DMS79 treated with DMSO at 0.1 percent for 48 hours (cell line): ENCODE data around the gene FBXL4.

ENCODE experiments used
- DNase-seq: peaks from one replicate; lab custom pipeline; 2025; lab: John Stamatoyannopoulos, UW

The FBXL4 gene

DNA sequence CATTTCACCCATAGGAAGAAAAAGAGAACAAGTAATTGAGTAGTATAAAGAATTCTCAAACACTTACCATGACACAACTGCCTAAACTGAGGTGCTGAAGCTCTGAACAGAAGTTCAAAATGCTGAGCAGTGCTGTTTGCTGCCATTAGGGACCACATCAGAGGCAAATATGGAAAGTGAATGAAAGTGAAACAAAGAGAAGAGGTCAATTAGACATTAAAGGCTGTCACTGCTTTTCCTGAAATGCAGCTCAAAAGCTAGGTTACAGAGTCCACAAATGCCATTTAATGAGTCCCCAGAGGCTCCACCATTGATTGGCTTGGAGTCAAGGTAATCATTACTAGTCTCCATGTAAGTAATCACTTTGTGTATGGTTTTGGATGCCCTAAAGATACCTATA lies 67.3 kb downstream of the FBXL4 start:
- no peak for DNase-seq

DNA sequence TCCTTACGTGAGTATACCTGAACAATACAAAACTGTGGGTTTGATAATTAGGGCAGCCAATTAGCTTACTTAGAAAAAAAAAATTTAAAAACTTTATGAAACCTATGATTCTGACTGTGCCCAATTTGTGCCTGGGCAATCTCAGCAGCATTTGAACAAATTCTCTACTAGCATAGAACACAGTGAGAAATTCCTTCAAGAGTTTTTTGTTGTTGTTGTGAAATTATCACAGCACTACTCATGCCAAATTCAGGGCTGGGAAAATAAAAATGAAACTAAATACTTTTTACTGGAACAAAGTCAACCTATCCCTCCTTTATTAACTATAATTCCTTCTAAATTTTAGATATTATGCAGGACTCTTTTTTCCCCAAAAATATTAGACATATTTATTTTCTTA lies 70.5 kb downstream of the FBXL4 start:
- DNase-seq, result no peak

DNA sequence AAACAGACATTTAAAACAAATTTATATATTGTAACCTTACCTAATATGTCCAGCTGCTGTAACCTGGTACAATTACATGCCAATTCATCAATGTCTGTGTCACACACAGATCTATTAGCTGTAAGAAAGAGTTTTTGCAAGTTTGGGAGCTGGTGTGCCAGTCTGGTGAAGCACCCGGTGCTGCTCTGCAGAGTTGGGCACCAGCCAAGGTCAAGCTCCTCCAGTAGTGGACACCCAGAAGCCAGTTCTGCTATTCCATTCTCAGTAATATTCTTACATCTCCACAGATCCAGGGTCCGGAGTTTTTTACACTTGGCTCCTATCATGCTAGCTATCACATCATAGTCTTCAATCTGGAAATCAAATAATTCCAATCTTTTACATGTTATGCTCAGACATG lies 72.4 kb downstream of the FBXL4 start:
- DNase-seq, result no peak

DNA sequence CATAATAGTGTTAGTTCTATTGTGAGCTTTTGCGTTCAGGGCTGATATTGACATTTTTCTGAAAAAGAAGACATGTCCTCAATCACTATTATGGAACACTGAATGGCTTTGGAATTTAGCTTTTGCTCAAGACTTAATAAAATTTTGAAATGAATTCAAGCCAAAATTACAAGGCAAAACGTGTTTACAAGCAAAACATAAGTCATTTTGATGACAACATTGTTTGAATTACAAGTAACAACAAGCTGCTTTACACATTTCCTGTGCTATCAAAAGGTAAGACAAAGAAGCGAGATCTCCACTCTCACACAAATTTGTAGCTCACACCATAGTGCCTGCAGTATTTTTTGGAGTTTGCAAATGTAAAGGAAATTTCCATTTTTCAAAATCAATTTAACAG lies 75.9 kb downstream of the FBXL4 start:
- no peak for DNase-seq

DNA sequence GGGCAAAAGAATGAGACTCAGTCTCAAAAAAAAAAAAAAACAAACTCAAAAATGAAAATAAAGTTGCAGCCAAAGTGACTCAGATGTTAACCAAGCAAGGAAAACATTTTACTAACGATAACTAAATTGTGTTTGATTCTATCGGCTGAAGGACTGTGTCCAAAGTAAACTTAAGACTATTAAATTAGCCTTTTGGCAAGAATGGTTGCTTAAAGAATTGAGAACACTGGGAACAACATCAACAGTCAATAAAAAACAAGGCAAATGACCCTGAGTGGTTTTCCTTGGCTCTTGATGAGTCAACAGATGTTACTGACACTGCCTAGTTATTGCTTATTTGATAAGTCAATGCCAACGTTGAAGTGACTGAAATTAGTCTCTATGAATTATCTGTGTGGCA lies 76.7 kb downstream of the FBXL4 start:
- peak; percentile 15 for DNase-seq

DNA sequence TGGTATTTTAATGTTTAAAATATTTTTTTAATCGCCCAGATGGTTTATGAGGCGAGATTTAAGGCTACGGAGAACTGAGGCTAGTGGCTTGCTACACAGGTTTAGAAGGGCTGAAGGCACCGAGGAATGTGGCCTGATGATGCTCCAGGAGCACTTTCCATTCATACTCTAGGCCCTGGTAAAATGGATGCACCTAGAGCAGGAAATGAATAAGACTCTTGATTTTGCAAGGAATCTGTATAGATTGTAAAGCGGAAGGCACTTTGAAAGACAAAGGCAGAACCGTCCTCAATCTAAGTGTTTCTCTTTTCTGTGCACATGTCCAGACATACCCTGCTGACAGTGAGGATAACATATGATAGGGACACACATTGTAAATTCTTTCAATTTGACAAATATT lies 83.2 kb downstream of the FBXL4 start:
- DNase-seq, result no peak

DNA sequence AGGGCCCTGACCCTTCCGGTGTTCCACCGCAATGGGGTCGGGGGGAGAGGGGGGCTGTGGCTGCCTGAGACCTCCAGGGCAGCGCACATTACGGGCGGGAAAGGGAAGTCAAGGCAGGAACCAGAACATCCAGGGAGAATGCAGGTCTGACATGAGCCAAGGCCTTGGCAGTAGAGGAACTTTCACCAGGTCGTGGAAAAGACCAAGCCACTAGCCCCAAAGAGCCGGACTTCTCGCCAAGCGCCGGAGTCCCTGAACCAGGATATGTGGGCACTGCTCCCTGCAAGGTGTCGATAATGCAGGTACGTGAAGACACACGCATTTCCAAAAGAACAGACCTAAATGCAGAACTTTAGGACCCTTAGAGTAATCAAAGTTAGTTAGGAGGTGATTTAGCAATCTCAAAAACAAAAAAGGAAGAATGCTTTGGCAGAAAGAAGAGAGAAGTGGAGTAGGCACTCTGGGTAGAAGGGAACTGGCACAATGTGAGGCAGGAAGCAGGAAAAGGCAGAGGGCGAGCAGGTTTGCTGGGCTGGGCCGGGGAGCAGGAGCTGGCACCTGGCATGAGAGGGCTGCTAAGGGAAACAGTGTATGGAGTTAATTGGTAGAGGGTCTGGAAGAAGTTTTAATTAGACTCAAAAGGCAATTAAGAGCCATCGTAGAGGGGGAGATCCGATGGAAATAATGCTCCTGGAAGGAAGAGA lies 99.1 kb downstream of the FBXL4 start:
- DNase-seq, result no peak

DNA sequence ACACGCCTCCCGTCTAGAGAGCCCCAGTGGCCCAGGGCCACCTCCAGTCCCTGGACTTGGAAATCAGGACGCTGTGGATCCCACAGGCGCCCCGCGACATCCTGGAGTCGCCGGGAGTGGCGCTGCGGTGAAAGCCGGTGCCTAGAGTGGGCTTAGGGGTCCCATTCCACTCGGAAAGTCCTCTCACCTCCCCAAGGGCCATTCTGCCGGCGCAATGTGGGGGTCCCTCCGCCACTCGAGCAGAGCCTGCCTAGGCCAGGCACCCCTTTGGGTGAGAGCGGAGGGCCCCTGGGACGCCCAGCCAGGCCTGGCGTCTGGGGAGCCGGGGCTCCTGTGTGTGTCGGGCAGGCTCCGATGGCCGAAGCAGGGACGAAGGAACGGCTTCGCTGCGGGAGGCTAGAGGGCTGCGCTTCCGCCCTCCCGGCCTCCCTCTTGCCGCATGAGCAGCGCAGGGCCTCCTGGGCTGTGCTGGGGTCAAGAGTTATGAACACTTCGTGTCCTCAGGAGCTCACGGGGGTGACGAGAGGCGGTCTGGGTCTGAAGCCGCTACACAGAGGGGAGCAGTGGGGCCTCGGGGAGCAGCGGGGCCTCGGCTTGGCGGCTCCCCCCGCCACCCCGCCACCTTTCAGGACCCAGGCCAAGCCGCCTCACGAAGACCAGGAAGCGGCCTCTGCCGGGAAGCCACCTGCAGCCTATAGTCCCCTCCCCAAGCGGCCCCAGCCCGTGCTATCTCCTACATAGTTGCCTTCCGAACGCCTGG lies 99.8 kb downstream of the FBXL4 start:
- DNase-seq, result no peak

DNA sequence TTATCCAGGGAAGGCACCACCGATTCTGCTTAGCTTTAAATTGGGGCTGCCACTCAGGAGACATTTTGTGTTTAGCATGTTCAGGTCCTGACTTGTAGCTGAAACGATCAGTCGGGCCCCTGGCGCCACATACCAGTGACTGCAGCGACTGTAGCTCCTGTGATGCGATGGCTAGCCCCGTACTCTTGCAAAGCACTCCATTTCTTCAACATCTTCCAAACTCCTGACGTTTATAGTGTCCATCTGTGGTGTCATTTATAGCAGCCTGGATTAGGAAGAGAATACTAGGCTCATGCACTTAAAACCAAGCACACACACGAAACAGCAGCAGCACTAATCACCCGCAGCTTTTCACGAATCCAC lies 100.3 kb downstream of the FBXL4 start:
- DNase-seq, result no peak

DNA sequence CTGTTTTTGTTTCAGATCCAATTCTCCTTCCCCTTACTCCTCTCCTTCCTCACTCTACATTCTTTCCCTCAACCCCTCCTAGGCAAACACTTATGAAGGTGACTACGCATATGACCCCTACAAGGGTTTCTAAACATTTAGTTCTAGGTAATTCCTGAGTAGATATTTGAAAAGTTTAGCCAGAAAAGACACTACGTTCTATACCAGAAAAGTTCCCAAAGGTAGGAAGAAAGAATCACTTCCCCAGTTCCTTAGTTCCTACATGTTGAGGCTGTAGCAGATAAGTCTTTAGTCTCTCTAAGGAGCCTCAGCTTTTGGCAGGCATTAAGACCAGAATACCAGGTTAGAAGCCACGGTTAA lies 101.7 kb downstream of the FBXL4 start:
- no peak for DNase-seq

DNA sequence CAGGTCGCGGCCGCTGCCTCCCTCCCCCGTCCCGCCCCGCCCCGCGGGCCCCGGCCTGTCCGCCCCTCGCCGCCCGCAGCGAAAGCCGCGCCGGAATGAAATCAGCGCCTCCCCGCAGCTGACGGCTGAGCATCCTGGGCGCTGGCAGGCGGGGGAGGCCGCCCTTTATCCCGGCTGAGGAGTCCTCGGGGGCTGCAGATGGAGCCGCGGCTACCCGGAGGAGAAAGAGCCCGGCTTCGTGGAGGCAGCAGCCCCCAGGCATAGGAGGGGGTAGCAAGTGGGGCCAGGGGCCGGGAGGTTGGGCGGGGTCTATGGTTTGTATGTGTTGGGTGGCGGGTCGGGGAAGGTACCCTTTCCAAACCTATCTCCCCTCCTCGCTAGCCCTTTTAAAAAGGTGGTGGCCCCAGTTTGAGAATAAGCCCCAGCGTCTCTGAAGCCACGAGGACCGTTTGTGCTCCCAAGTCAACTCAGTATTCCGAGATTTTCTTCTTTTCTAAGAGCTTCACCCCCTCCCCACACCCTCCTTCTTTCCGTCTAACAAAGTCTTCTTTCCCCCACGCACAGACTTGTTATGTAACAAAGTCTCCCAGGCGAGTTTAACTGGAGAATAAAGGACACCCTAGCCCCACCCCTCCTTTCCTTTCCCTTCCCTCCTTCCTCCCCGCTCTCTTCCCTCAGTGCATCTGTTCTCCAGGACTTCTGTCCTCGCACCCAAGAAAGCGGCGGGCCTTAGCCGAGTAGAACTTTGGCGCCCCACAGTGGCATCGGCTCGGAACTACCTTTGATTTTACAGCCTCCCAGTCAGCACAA lies 102.3 kb downstream of the FBXL4 start:
- DNase-seq, result peak; percentile 86

DNA sequence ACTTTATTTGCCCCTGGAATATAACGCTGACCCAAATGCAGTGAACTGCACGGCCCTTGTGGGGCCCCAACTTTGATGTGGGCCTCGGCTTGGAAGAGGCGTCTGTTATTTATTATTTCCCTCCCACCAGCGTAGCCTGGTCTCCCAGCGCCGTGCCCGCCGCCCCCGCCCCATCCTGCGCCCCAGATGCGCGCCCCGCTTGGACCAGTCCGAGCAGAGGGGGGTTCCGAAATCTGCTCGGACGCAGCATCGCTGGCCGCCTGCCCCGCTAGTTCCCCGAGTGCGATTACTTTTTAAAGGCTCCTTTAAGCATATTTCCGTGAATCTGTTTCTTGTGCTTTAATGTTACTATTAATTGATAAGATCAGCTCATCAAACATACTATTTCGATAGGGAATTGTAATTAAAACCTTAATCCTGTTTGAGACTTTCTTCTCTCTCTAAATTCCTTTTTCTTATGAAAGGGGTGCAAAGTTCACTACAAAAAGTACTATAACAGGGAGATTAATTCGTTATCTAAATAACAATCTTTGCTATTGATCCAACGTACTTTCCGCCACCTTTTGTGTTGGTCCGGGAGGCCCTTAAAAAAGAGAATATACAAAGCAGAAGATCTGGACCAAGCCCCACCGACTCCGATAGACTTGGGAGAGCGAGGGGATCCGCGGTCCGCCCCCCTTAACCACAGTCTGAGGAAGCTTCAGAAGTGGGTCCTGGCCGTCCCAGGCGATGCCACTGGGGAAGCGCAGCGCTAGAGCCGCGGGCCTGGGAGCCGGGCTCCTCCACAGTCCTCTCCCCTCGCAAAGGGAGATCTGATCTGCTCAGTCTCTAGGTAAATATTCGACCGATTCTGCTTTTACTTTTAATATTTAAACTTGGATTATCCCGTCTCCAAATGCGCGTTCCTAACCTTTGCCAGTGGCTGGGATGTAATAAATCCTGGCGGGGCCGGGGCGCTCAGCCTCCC lies 103.2 kb downstream of the FBXL4 start:
- peak; percentile 36 for DNase-seq

DNA sequence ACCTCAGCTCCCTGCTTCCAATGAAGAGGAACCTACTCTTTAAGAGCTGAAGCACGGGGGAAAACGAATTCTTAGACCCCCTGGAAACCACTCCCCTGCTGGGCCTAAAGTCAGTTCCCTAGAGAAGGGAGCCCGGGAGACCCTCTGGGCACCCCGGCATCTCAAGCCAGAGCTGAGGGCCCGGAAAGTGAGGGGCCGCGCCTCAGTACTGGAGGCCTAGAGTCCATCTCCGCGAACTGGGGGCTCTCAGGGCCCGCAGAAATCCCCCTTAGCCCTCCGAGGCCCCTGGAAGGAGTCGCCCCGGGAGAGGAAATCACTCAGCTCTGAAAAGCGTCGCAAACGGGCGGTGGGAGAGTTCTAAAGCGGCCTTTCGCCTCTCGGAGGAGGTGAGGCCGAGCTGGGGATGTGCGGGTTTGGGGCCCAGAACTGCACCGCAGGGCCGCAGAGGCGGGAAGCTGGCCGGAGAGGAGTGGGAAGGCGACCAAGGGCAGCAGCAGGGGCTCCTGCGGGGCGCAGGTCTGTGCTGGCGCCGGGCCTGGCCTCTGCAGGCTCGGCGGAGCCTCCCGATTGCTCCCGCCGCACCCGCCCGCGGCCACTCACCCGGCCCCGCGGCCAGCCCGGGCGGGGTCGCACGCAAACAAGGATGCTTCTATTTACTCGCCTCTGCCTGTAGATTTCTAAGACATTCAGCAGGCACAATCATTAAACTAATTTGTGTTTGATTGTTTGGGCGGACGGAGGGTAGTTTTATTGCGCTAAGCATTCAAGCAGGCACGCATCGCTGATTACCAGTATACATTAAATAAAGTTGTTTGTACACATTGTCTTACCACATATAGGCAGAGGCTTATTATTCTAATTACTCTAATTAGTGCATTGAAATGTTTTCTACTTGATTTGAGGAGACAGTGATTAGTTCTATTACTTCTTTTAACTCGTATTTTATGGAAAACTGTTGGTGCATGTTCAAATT lies 104.2 kb downstream of the FBXL4 start:
- DNase-seq, result no peak

DNA sequence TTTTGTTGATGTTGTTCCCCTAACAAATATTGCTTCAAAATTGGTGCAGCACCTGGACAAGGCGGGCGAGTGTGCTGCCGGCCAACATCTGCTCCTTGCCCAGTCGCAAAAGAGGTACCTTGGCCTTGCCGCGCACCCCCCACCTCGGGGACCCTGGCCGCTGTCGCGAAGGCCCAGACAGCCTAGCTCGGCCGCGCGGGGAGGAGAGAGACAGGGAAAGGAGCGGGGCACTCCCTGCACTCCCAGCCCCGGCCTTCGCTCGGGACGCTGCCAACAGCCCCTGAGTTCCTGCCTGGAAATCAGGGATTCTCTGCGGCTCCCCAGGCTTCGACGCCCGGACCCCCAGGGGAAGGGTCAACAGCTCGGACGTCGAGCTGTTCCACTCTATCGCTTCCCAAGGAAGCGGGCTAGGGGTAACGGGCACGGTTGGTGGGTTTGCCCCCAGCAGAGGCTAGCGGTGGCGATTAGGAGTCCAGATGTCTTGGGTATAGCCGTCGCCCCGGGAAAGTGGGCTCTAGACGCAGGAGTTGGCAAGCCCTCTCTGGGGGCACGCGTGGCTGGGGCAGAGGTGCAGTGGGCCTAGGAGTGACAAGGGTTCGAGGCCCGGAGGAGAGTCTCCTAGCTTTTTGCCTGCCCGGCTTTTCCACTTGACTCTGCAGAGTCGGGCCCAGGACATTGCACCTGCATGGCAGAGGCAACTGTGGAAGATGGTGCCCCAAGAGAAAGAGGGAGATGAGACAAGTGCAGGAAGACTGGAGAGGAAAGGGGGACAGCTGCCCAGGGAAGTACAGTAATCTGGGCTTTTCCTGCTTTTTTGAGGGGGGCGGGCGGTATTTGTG lies 105.2 kb downstream of the FBXL4 start:
- no peak for DNase-seq

DNA sequence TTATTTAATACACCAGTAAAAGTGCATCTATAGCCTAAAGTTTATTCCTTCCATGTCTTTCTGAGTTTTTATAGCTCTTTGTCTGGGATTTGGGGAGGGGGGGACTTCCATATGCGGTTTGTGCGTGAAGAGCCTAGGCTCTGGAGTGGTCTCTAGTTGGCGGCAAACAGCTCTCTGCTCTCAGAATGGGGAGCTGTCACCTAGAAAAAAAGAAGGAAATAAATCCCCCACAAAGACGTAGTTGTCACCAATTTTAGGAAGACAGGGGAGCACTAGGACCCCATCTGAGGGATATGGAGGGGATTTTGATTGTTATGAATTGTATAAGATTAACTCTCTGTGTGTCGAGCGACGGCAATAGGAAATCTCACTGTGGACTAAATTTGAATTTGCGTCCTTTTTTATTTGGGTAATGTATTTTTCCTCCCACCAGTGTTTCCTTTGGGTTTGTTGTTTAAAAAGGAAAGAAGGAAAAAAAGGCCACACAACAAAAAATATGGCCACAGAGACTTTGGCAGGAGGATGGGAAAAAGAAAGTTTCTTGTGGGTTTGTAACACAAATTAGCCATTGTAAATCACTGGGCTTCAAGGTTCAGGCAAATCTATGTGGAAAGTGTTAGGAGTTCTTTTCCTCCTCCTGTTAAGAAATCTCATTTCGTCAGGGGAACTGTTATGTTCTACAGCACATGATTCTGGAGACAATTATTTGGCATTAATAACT lies 106.0 kb downstream of the FBXL4 start:
- no peak for DNase-seq

DNA sequence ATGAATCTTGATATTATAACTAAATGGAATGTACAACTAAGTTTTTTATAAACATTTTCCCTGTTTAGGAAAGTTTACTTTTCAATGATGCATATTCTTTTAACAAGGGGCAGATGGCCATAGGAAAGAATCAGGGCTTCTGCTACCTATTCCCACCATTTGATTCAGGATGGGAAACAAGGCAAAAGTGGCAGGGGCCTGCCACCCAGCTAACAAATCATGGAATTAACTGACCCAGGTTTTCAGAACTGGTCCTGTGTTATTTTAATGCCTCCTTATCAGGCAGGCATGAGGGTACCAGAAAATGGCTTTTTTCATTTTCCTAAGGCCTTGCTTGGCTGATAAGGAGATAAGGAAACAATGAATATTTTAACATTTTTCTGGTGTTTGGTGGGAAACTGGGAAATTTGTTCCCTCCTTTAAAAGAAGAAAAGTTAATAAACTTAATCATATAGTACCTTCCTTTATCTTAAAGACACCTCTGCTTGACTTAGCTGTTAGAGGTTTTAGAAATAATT lies 106.7 kb downstream of the FBXL4 start:
- DNase-seq, result no peak

DNA sequence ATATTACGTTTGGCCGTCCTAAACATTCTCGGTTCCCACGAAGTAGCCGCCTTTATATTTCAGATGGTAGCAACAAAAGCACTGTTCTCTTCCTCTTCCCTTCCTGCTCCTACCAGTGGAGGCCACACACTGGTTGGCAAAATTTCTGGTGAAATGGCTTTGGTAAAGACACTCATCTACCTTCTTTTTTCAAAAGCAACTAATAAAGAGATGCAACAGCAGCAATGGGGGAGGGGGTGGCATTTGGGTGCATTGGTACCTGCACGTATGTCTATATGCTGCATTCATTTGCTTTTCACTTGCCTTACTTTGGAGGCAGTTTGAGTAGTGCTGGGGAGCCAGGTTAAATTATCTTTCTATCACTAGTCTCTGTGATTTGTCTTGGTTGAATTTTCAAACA lies 107.4 kb downstream of the FBXL4 start:
- DNase-seq, result no peak

DNA sequence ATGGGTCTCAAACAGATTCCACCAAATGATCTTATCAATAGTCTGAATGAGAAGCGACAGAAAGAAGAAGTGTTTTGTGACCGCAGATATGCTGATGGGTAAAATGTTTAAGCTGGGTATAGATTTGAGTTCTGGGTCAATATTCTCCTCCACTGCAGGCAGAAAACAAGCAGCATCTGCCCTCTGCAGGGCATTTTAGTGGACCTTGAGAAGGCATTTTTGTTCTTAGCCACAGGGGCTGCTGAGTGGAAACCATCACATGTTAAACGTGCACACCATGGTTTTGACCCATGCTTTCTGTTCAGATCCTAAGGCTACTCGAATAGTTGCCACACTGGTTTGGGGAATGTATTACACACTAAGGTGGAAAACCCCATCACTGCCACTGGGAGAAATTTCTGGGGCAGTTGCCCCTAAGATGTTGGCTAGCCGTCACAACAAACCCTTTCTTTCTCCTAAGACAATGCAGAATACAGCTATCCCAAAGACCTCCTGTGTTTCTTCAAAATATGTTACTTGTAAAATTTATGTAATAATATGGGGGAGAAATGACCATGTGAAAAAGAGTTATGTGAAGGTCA lies 107.9 kb downstream of the FBXL4 start:
- no peak for DNase-seq

DNA sequence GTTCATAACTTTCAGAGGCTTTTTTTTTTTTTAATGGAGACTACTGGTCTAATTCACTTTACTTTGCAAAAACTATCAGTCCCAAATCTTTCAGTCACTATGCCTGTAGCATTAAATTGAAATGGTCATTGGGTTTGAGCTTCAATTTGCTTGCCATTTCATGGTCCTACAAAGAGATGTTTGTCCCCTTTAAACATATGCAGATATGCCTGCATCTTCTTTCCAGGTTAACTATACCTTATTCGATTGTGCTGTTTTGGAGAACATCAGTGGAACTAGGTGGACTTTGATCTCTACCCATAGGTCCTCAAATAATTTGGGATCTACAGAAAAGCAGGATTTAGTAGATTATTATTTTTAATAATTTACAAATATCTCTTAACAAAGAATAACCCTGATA lies 108.8 kb downstream of the FBXL4 start:
- no peak for DNase-seq
